Measurements from ENCODE around the gene MRPL24. TPM values are rescaled to one million over a fixed set of nuclear protein-coding genes. Genes with fewer than 3 reads are reported as not detected.
A peak's percentile ranks its signal among the peaks of the same experiment; 100 is the strongest.

Gene MRPL24
- total and polyA plus RNA-seq, 9 of the 15 experiments (the other 6 are each of a cell fraction or from before 2014, with no cell fraction given), result 74.3 to 267 (median 113) TPM

GRCh38 chr1:156751757-156752481 lies 11.0 kb upstream of the MRPL24 start (continued):
- TF ChIP-seq ZNF318 (IDR thresholded peaks at IDR 0.05; ENCODE audit: borderline replicate concordance in 1 of 2, low read depth in 1 of 2), result no peak
- no peak for TF ChIP-seq NFXL1 (CRISPR knock-in tag; IDR thresholded peaks at IDR 0.05)
- TF ChIP-seq JUN (IDR thresholded peaks at IDR 0.05; ENCODE audit: borderline replicate concordance, low read depth, low read length), result peak; percentile 55; the same call in 1 of the 2 replicates
- no peak for TF ChIP-seq JUN (CRISPR knock-in tag; IDR thresholded peaks at IDR 0.05; ENCODE audit: borderline replicate concordance)
- TF ChIP-seq ARID1B (IDR thresholded peaks at IDR 0.05), result no peak
- TF ChIP-seq ETV6 (IDR thresholded peaks at IDR 0.05; ENCODE audit: borderline replicate concordance in 1 of 2, low read depth in 2 of 2, low read length in 1 of 2), result no peak
- TF ChIP-seq ETV6 (CRISPR knock-in tag; IDR thresholded peaks at IDR 0.05; ENCODE audit: borderline replicate concordance), result no peak
- TF ChIP-seq RNF219 (CRISPR knock-in tag; IDR thresholded peaks at IDR 0.05), result no peak
- TF ChIP-seq HDGF (IDR thresholded peaks at IDR 0.05), result no peak
- peak; percentile 44; the same call in 1 of the 2 replicates for TF ChIP-seq EP400 (IDR thresholded peaks at IDR 0.05)
- peak; percentile 84 for TF ChIP-seq BHLHE40 (IDR thresholded peaks at IDR 0.05; ENCODE audit: low read length)
- no peak for TF ChIP-seq U2AF2 (optimal IDR thresholded peaks at IDR 0.05; ENCODE audit: low read depth, low read length)
- TF ChIP-seq DACH1 (IDR thresholded peaks at IDR 0.05; ENCODE audit: partially characterized antibody), result no peak
- no peak for TF ChIP-seq CBX5 (IDR thresholded peaks at IDR 0.05; ENCODE audit: borderline replicate concordance, low read depth)
- no peak for TF ChIP-seq TAF15 (IDR thresholded peaks at IDR 0.05; ENCODE audit: low read depth, low read length)
- no peak for TF ChIP-seq NKRF (IDR thresholded peaks at IDR 0.05; ENCODE audit: borderline replicate concordance)
